ENCODE measurements around the gene OR51B4. TPM values are rescaled to one million over a fixed set of nuclear protein-coding genes. Genes with fewer than 3 reads are reported as not detected.
"Not testable (repeated sequence)": the region's sequence is repeated elsewhere in the genome, so short reads cannot be mapped to it uniquely, and the experiment has no call there.

Gene OR51B4
- polyA plus RNA-seq, 1 donor from 2014 or later = not detected

- not testable (repeated sequence) for H3K79me2 ChIP-seq (replicated peaks; ENCODE audit: insufficient read depth, low read length); H3K36me3 ChIP-seq (ENCODE audit: insufficient read depth, low read length); H4K20me1 ChIP-seq (ENCODE audit: insufficient read depth); H3K9me2 ChIP-seq (ENCODE audit: insufficient read depth, low read length); H3K9ac ChIP-seq (ENCODE audit: low read length); H3K27me3 ChIP-seq (ENCODE audit: insufficient read depth, low read depth, low read length); H3K4me2 ChIP-seq (ENCODE audit: low read length); H3K4me3 ChIP-seq (ENCODE audit: low read length); H2AFZ ChIP-seq (ENCODE audit: low read depth, low read length); H3K9me3 ChIP-seq (ENCODE audit: low read length); H3F3A ChIP-seq (ENCODE audit: insufficient read depth, low read length, poor library complexity, severe bottlenecking); H3K27ac ChIP-seq (ENCODE audit: low read length)
Measured at GRCh38 chr11:5313326-5314023, 11.7 kb upstream of the OR51B4 start.

- no peak overlapping the region for H3K4me2 ChIP-seq (ENCODE audit: low read length)
- no peaks in the 10 kb centered on the region for H3K36me3 ChIP-seq (ENCODE audit: insufficient read depth, low read length)
- TF ChIP-seq EP300 (conservative IDR thresholded peaks at IDR 0.05; ENCODE audit: poor library complexity, severe bottlenecking) (no peak), EZH2 (IDR thresholded peaks at IDR 0.05; ENCODE audit: borderline replicate concordance, insufficient read depth, low read length, poor library complexity, severe bottlenecking) (no peak), RAD21 (conservative IDR thresholded peaks at IDR 0.05) (no peak)
- H4K20me1 ChIP-seq (ENCODE audit: insufficient read depth) = no peaks in the 10 kb centered on the region
- no peak overlapping the region for H2AFZ ChIP-seq (ENCODE audit: low read depth, low read length)
- H3K4me3 ChIP-seq (ENCODE audit: low read length) = no peak overlapping the region
- no peaks in the 10 kb centered on the region for H3K9me3 ChIP-seq (ENCODE audit: low read length)
- no peaks in the 10 kb centered on the region for H3K9me2 ChIP-seq (ENCODE audit: insufficient read depth, low read length)
- H3K27me3 ChIP-seq (ENCODE audit: insufficient read depth, low read depth, low read length) = no peaks in the 10 kb centered on the region
- H3F3A ChIP-seq (ENCODE audit: insufficient read depth, low read length, poor library complexity, severe bottlenecking) = no peaks in the 10 kb centered on the region
- H3K9ac ChIP-seq (ENCODE audit: low read length) = no peak overlapping the region
- no peak overlapping the region for H3K27ac ChIP-seq (ENCODE audit: low read length)
- H3K79me2 ChIP-seq (replicated peaks; ENCODE audit: insufficient read depth, low read length) = no peaks in the 10 kb centered on the region
Measured at GRCh38 chr11:5310423-5310822, 8.7 kb upstream of the OR51B4 start.

DNA sequence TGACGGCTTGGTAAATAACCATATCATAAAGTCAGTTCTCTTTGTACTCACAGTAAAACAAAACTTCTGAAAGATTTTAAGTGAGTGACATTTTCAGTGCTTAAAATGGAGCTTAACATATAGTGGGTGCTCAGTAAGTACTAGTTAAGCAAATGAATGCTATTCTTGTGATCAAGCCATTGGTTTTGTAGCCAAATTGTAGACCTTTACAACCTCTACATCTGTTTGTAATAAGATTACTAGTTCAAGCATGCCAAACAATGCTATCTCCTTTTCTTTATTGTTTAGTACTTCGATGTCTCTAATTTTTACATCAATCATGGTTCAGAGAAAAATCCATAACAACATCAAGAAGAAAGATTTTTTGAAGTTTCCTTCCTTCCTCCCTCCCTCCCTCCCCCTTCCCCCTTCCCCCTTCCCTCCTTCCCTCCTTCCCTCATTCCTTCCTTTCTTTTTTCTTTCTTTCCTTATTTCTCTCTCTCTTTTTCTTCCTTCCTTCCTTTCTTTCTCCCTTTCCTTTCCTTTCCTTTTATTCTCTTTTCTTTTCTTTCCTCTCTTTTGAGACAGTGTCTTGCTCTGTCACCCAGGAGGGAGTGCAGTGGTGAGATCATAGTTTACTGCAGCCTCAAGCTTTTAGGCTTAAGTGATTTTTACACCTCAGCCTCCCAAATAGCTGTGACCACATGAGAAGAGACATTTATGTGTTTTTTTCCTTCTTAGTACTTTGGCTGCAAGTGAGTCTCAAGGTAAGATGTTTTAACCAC lies 5.7 kb upstream of the OR51B4 start:
- Histone ChIP-seq H3K79me2 (replicated peaks; ENCODE audit: insufficient read depth, low read length) (no peaks in the 10 kb centered on the region), H3K9me2 (ENCODE audit: insufficient read depth, low read length) (no peaks in the 10 kb centered on the region)
- TF ChIP-seq EZH2 (IDR thresholded peaks at IDR 0.05; ENCODE audit: borderline replicate concordance, insufficient read depth, low read length, poor library complexity, severe bottlenecking) = no peak
- no peak for TF ChIP-seq REST (IDR thresholded peaks at IDR 0.05; ENCODE audit: borderline replicate concordance)
- no peak for TF ChIP-seq CTCF (IDR thresholded peaks at IDR 0.05; ENCODE audit: poor library complexity, severe bottlenecking)
- no peak for TF ChIP-seq RAD21 (conservative IDR thresholded peaks at IDR 0.05)
- no peak for TF ChIP-seq TAF1 (IDR thresholded peaks at IDR 0.05; ENCODE audit: low read depth)
- TF ChIP-seq SMC3 (conservative IDR thresholded peaks at IDR 0.05; ENCODE audit: poor library complexity) = no peak
- no peak for TF ChIP-seq EP300 (conservative IDR thresholded peaks at IDR 0.05; ENCODE audit: poor library complexity, severe bottlenecking)
- TF ChIP-seq MXI1 (conservative IDR thresholded peaks at IDR 0.05; ENCODE audit: poor library complexity, severe bottlenecking) = no peak
- TF ChIP-seq POLR2AphosphoS5 (IDR thresholded peaks at IDR 0.05) = no peak

More for the DNA sequence above, 5.7 kb upstream of the OR51B4 start:
- H3K9ac ChIP-seq (ENCODE audit: low read length) = no peak overlapping the region
- no peak overlapping the region for H3K4me3 ChIP-seq (ENCODE audit: low read length)
- no peaks in the 10 kb centered on the region for H3K9me3 ChIP-seq (ENCODE audit: low read length)
- no peaks in the 10 kb centered on the region for H4K20me1 ChIP-seq (ENCODE audit: insufficient read depth)
- H3K36me3 ChIP-seq (ENCODE audit: insufficient read depth, low read length) = no peaks in the 10 kb centered on the region
- no peak overlapping the region for H3K27ac ChIP-seq (ENCODE audit: low read length)
- H3K27me3 ChIP-seq (ENCODE audit: insufficient read depth, low read depth, low read length) = no peaks in the 10 kb centered on the region
- no peak overlapping the region for H3K4me2 ChIP-seq (ENCODE audit: low read length)
- no peak overlapping the region for H2AFZ ChIP-seq (ENCODE audit: low read depth, low read length)
- H3F3A ChIP-seq (ENCODE audit: insufficient read depth, low read length, poor library complexity, severe bottlenecking) = no peaks in the 10 kb centered on the region
